Effector memory CD4-positive, alpha-beta T cell (primary cell): ENCODE results near the gene TOMM70.

Experiments used
- DNase-seq, 3 donors: peaks; one replicate each; pipeline ENCODE4 v3.0.0-alpha.2; 2020
- H3K27ac ChIP-seq: 2 replicates; pipeline ENCODE4 v1.7.0; 2013; ENCODE audit warnings: mild to moderate bottlenecking, low read length, moderate library complexity; ENCODE audit not compliant: insufficient read depth, poor library complexity, severe bottlenecking
- H3K27me3 ChIP-seq: replicated peaks from 2 replicates; pipeline ENCODE4 v1.7.0; 2013; ENCODE audit warnings: mild to moderate bottlenecking, low read length; ENCODE audit not compliant: insufficient read depth, control insufficient read depth, poor library complexity, severe bottlenecking
- H3K36me3 ChIP-seq: 2 replicates; pipeline ENCODE4 v1.7.0; 2013; ENCODE audit warnings: mild to moderate bottlenecking, low read length, moderate library complexity; ENCODE audit not compliant: control insufficient read depth, insufficient read depth
- H3K4me1 ChIP-seq: 2 replicates; pipeline ENCODE4 v1.7.0; 2013; ENCODE audit warnings: low read length, mild to moderate bottlenecking; ENCODE audit not compliant: control insufficient read depth, insufficient read depth, poor library complexity, severe bottlenecking
- H3K4me3 ChIP-seq: 2 replicates; pipeline ENCODE4 v1.7.0; 2013; ENCODE audit warnings: low read length, low read depth, mild to moderate bottlenecking; ENCODE audit not compliant: insufficient read depth, poor library complexity, severe bottlenecking
- H3K9me3 ChIP-seq: 2 replicates; pipeline ENCODE4 v1.7.0; 2013; ENCODE audit warnings: mild to moderate bottlenecking, low read length, moderate library complexity; ENCODE audit not compliant: control insufficient read depth

TOMM70 gene

GRCh38 chr3:100374521-100374920, 26.4 kb downstream of the TOMM70 start:
- peaks cover 43% of the 10 kb centered on the region for H3K36me3 ChIP-seq
- no peak overlapping the region for H3K4me3 ChIP-seq
- no peaks in the 10 kb centered on the region for H3K4me1 ChIP-seq
- no peaks in the 10 kb centered on the region for H3K9me3 ChIP-seq
- no peaks in the 10 kb centered on the region for H3K27me3 ChIP-seq
- no peak for DNase-seq
- H3K27ac ChIP-seq: no peak overlapping the region

GRCh38 chr3:100370756-100371155, 30.1 kb downstream of the TOMM70 start:
- Histone ChIP-seq H3K4me1 (no peaks in the 10 kb centered on the region), H3K36me3 (peaks cover 54% of the 10 kb centered on the region), H3K27me3 (no peaks in the 10 kb centered on the region), H3K9me3 (no peaks in the 10 kb centered on the region), H3K27ac (no peak overlapping the region), H3K4me3 (no peak overlapping the region)
- DNase-seq: no peak

- Histone ChIP-seq H3K9me3 (no peaks in the 10 kb centered on the region), H3K4me1 (no peaks in the 10 kb centered on the region), H3K27ac (no peak overlapping the region), H3K4me3 (no peak overlapping the region), H3K36me3 (peaks cover 41% of the 10 kb centered on the region), H3K27me3 (no peaks in the 10 kb centered on the region)
- no peak for DNase-seq
These were observed 32.4 kb downstream of the TOMM70 start for GRCh38 chr3:100368441-100368840.

GRCh38 chr3:100366424-100366823, 34.5 kb downstream of the TOMM70 start:
- Histone ChIP-seq H3K27me3 (no peaks in the 10 kb centered on the region), H3K4me1 (no peaks in the 10 kb centered on the region), H3K9me3 (no peaks in the 10 kb centered on the region), H3K36me3 (peaks cover 35% of the 10 kb centered on the region), H3K4me3 (no peak overlapping the region), H3K27ac (no peak overlapping the region)
- DNase-seq: no peak

- Histone ChIP-seq H3K27me3 (no peaks in the 10 kb centered on the region), H3K36me3 (peaks cover 23% of the 10 kb centered on the region), H3K4me1 (no peaks in the 10 kb centered on the region), H3K4me3 (no peak overlapping the region), H3K9me3 (no peaks in the 10 kb centered on the region), H3K27ac (no peak overlapping the region)
- DNase-seq: no peak
These were observed 36.5 kb downstream of the TOMM70 start for GRCh38 chr3:100364421-100364820.

- no peak for DNase-seq
- Histone ChIP-seq H3K9me3 (no peaks in the 10 kb centered on the region), H3K27me3 (no peaks in the 10 kb centered on the region), H3K4me1 (no peaks in the 10 kb centered on the region), H3K27ac (no peak overlapping the region), H3K36me3 (peaks cover 5% of the 10 kb centered on the region), H3K4me3 (no peak overlapping the region)
These were observed 39.0 kb downstream of the TOMM70 start for GRCh38 chr3:100361897-100362296.

- Histone ChIP-seq H3K4me3 (no peak overlapping the region), H3K27me3 (no peaks in the 10 kb centered on the region), H3K9me3 (no peaks in the 10 kb centered on the region), H3K27ac (no peak overlapping the region), H3K4me1 (no peaks in the 10 kb centered on the region), H3K36me3 (peaks cover 5% of the 10 kb centered on the region)
- no peak for DNase-seq
These were observed 40.0 kb downstream of the TOMM70 start for GRCh38 chr3:100360757-100361496.

GRCh38 chr3:100359035-100359434, 41.9 kb downstream of the TOMM70 start:
- Histone ChIP-seq H3K9me3 (no peaks in the 10 kb centered on the region), H3K4me1 (no peaks in the 10 kb centered on the region), H3K27ac (no peak overlapping the region), H3K27me3 (no peaks in the 10 kb centered on the region), H3K4me3 (no peak overlapping the region), H3K36me3 (peaks cover 13% of the 10 kb centered on the region)
- DNase-seq: no peak

GRCh38 chr3:100358413-100358812, 42.5 kb downstream of the TOMM70 start:
- no peak overlapping the region for H3K4me3 ChIP-seq
- H3K27me3 ChIP-seq: no peaks in the 10 kb centered on the region
- no peaks in the 10 kb centered on the region for H3K9me3 ChIP-seq
- DNase-seq: no peak
- peaks cover 18% of the 10 kb centered on the region for H3K36me3 ChIP-seq
- H3K27ac ChIP-seq: no peak overlapping the region
- no peaks in the 10 kb centered on the region for H3K4me1 ChIP-seq

GRCh38 chr3:100354850-100355249, 46.0 kb downstream of the TOMM70 start:
- peaks cover 28% of the 10 kb centered on the region for H3K36me3 ChIP-seq
- H3K9me3 ChIP-seq: no peaks in the 10 kb centered on the region
- no peaks in the 10 kb centered on the region for H3K27me3 ChIP-seq
- no peaks in the 10 kb centered on the region for H3K4me1 ChIP-seq
- H3K4me3 ChIP-seq: no peak overlapping the region
- H3K27ac ChIP-seq: no peak overlapping the region
- DNase-seq: no peak
